ENCODE results near the gene ROCK2. TPM values are rescaled to one million over a fixed set of nuclear protein-coding genes. Genes with fewer than 3 reads are reported as not detected.

The ROCK2 gene
- total and polyA plus RNA-seq, 2 of the 13 experiments (the other 11 are each of a cell fraction or from before 2014, with no cell fraction given): 38.1 to 119 TPM

GRCh38 chr2:11342551-11343367 is 1.7 kb downstream of the ROCK2 start (continued):
- TF ChIP-seq, protein P1, sequence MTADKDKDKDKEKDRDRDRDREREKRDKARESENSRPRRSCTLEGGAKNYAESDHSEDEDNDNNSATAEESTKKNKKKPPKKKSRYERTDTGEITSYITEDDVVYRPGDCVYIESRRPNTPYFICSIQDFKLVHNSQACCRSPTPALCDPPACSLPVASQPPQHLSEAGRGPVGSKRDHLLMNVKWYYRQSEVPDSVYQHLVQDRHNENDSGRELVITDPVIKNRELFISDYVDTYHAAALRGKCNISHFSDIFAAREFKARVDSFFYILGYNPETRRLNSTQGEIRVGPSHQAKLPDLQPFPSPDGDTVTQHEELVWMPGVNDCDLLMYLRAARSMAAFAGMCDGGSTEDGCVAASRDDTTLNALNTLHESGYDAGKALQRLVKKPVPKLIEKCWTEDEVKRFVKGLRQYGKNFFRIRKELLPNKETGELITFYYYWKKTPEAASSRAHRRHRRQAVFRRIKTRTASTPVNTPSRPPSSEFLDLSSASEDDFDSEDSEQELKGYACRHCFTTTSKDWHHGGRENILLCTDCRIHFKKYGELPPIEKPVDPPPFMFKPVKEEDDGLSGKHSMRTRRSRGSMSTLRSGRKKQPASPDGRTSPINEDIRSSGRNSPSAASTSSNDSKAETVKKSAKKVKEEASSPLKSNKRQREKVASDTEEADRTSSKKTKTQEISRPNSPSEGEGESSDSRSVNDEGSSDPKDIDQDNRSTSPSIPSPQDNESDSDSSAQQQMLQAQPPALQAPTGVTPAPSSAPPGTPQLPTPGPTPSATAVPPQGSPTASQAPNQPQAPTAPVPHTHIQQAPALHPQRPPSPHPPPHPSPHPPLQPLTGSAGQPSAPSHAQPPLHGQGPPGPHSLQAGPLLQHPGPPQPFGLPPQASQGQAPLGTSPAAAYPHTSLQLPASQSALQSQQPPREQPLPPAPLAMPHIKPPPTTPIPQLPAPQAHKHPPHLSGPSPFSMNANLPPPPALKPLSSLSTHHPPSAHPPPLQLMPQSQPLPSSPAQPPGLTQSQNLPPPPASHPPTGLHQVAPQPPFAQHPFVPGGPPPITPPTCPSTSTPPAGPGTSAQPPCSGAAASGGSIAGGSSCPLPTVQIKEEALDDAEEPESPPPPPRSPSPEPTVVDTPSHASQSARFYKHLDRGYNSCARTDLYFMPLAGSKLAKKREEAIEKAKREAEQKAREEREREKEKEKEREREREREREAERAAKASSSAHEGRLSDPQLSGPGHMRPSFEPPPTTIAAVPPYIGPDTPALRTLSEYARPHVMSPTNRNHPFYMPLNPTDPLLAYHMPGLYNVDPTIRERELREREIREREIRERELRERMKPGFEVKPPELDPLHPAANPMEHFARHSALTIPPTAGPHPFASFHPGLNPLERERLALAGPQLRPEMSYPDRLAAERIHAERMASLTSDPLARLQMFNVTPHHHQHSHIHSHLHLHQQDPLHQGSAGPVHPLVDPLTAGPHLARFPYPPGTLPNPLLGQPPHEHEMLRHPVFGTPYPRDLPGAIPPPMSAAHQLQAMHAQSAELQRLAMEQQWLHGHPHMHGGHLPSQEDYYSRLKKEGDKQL (CRISPR knock-in tag; IDR thresholded peaks at IDR 0.05; ENCODE audit: low read depth): peak; percentile 64; the same call in 1 of the 2 replicates
- TF ChIP-seq TBX2 (CRISPR knock-in tag; IDR thresholded peaks at IDR 0.05; ENCODE audit: borderline replicate concordance) (peak; percentile 77), BORCS8-MEF2B (CRISPR knock-in tag; IDR thresholded peaks at IDR 0.05) (no peak), GTF3A (CRISPR knock-in tag; conservative IDR thresholded peaks at IDR 0.05) (no peak), ZC3H4 (CRISPR knock-in tag; IDR thresholded peaks at IDR 0.05; ENCODE audit: borderline replicate concordance) (no peak; the same call in 1 of the 2 replicates), HNF4G (IDR thresholded peaks at IDR 0.05; ENCODE audit: borderline replicate concordance, low read depth, low read length) (peak; percentile 54), HNF4G (CRISPR knock-in tag; IDR thresholded peaks at IDR 0.05; ENCODE audit: borderline replicate concordance, low read depth) (no peak), ZNF20 (CRISPR knock-in tag; IDR thresholded peaks at IDR 0.05) (no peak), RXRB (CRISPR knock-in tag; IDR thresholded peaks at IDR 0.05; ENCODE audit: borderline replicate concordance) (peak; percentile 63), PAXIP1 (CRISPR knock-in tag; conservative IDR thresholded peaks at IDR 0.05) (peak; percentile 49; the same call in 1 of the 2 replicates), TAF1 (CRISPR knock-in tag; IDR thresholded peaks at IDR 0.05) (peak; percentile 70), IRF2 (CRISPR knock-in tag; IDR thresholded peaks at IDR 0.05) (peak; percentile 71; the same call in 1 of the 2 replicates), MYNN (CRISPR knock-in tag; IDR thresholded peaks at IDR 0.05; ENCODE audit: low read depth) (no peak), DMAP1 (CRISPR knock-in tag; IDR thresholded peaks at IDR 0.05) (peak; percentile 23; the same call in 1 of the 2 replicates), FOXA3 (CRISPR knock-in tag; IDR thresholded peaks at IDR 0.05) (peak; percentile 67), ZNF160 (CRISPR knock-in tag; IDR thresholded peaks at IDR 0.05) (no peak), ZFAT (CRISPR knock-in tag; conservative IDR thresholded peaks at IDR 0.05) (no peak), ZBTB14 (CRISPR knock-in tag; IDR thresholded peaks at IDR 0.05) (peak; percentile 45; the same call in 1 of the 2 replicates)
- TF ChIP-seq, protein P2, sequence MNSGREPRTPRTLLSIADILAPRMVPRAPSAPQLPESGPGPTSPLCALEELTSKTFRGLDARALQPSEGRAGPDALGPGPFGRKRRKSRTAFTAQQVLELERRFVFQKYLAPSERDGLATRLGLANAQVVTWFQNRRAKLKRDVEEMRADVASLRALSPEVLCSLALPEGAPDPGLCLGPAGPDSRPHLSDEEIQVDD (CRISPR knock-in tag; IDR thresholded peaks at IDR 0.05; ENCODE audit: borderline replicate concordance): no peak

Data from HepG2 (cell line).